Amniotic stem cell (primary cell): ENCODE results near the gene ADAMTS12.
"Not testable (repeated sequence)": the region's sequence is repeated elsewhere in the genome, so short reads cannot be mapped to it uniquely, and the experiment has no call there.

Experiments used
- DNase-seq: peaks from one replicate; lab custom pipeline; 2025; lab: John Stamatoyannopoulos, UW

ADAMTS12 gene

GRCh38 chr5:33526755-33527154 lies 365.0 kb downstream of the ADAMTS12 start:
- DNase-seq, result no peak

DNA sequence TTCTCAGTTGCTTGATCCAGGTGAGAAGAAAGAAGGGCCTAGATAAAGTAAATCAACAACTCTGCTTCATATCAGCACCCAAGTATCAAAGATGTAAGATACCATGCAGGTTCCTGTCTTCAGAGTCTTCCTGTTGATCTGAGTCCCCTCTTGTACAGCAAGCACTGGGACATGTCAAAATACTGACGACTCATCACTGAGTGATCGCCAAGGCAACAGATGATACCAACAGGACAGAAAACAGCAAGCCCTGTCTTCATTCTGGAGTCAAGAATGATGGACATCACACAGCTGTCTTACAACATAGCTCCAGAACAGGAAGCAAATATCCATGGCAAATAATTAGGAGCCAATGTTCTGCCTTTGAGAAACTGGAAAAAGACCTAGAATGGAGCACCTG lies 367.3 kb downstream of the ADAMTS12 start:
- DNase-seq, result no peak

DNA sequence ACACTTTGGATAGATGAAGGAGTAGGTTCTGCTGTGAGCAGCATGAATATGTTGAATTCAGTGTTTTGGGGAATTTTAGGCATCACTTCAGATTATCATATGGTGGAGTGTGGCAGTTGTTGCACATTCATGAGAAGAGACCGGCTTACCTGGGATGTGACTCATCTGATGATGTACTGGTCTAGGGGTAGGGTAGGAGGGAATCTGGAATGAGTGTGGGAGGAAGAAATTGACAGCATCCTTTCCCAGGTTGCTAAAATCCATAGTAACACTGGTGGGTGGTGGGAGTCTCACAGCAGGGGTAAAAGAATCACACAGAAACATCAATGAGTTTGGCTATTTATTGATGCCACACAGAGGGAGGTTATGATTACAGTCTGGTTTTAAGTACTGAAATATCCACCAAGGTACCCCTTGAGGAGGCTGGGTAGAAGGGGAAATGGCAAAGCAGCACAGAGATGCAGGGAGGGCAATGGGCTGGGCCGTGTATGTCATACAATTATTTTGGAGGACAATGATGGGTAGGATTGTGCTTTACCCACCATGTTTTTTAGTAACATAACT lies 368.5 kb downstream of the ADAMTS12 start:
- DNase-seq, result no peak

DNA sequence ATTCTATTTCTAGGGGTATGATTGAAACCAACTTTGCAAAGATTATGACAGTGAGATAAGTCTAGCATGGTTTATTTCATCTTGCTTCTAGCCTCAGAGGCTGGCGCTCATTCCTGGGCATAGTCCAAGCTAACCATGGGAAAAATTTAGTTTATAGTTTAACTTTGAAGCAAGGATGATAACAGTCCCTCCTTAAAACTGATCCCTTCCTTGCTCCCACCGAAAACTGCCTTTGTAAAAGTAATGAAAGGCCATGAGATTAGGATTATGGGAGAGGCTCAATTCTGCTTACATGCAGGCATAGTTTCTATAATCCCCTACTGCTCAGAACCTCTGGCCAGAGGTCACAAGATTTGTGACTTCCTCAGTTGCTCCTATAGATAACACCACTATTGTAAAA lies 375.4 kb downstream of the ADAMTS12 start:
- DNase-seq, result no peak

GRCh38 chr5:33515366-33515765 lies 376.4 kb downstream of the ADAMTS12 start:
- not testable (repeated sequence) for DNase-seq

- DNase-seq, result no peak
These were observed 378.2 kb downstream of the ADAMTS12 start for GRCh38 chr5:33513462-33514185.

DNA sequence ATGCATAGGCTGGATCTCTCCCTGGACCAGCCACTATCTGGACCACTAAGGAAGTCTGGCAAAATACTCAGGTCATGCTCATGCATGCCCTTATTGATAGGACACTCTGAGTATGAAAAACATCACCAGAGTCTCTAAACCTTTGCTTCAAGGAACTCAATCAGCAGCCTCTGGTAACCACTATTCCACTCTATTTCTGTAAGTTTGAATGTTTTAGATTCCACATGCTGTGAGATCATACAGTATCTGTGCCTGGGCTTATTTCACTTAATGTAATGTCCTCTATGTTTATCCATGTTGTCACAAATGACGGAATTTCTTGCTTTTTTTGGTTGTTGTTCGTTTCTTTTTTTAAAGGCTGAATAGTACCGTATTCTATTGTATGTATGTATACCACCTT lies 382.8 kb downstream of the ADAMTS12 start:
- DNase-seq, result no peak

DNA sequence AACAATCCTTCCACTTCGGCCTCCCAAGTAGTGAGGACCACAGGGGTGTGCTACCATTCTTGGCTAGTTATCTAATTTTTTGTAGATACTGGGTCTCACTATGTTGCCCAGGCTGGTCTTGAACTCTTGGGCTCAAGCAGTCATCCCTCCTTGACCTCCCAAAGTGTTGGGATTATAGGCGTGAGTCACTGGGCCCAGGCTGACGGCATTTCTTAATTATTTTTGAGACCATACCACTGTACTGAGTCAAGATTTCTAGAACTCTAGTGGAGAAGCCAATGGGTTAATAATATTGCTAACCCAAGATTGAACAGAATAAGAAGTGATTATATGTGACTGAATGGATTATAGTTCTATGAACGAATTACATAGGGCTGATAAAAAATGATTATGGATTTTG lies 384.4 kb downstream of the ADAMTS12 start:
- no peak for DNase-seq

GRCh38 chr5:33504570-33504969 lies 387.2 kb downstream of the ADAMTS12 start:
- no peak for DNase-seq

GRCh38 chr5:33501899-33502298 lies 389.9 kb downstream of the ADAMTS12 start:
- DNase-seq, result no peak

GRCh38 chr5:33501260-33501659 lies 390.5 kb downstream of the ADAMTS12 start:
- no peak for DNase-seq

- DNase-seq, result no peak
These were observed 397.3 kb downstream of the ADAMTS12 start for GRCh38 chr5:33494466-33494865.

DNA sequence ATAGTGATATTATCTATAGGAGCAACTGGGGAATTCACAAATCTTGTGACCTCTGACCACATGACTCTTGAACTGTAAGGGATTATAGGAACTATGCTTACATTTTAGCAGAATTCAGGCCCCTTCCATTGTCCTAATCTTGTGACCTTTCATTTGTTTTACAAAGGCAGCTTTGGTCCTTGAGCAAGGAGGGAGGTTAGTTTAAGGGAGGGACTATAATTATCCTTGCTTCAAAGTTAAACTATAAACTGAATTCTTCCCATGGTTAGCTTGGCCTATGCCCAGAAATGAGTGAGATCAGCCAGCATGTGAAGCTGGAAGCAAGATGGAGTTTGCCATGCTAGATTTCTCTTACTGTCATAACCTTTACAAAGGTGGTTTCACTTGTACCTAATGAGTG lies 399.8 kb downstream of the ADAMTS12 start:
- DNase-seq, result no peak

DNA sequence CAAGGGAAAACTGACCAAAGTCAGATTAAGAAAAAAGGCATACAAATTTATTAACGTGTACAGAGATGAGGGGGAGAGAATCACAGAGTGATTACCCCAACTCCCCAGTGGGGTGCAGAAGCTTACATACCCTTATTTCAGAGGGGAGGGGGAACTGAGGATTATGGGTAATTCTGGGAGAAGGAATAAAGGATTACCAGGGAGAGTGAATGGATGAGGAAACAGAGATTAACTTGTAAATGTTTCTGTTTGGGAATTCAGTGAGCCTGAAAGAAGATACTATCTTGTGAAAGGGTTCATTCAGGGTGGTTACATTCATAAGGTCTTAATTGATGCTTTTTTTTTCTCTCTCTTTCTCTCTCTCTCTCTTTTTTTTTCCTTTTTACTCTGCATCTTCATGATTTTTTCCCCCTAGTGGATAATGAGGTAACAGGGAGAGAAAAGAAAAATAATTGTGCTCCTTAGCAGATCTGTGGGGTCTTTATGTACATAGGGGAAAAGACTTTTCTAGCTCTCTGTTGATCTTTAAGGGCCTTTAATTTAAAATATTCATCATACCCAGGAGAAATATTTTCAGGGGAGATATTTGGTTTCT lies 401.6 kb downstream of the ADAMTS12 start:
- DNase-seq, result no peak

DNA sequence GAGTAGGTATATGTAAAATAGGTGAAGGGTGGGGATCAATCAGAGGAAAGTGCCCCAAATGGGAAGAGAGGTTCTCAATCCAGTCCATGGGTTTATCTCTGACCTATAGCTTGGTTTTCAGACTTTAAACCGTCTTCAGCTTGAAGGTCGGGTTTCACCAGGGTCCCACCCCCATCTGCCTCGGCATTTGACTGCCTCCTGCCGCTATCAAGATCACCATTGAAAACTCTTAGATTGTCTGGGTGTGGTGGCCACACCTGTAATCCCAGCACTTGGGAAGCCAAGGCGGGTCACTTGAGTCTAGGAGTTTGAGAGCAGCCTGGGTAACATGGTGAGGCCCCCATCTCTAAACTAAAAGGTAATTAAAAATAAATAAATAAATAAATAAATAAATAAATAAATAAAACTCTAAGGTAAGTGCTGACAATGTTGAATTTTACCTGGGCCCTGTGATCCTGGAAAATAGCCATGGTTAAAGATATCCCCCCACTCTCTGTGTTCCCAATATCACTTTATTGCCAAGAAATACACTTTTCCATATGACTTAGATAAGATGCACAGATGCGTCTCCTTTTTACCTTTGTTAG lies 402.2 kb downstream of the ADAMTS12 start:
- DNase-seq, result no peak

DNA sequence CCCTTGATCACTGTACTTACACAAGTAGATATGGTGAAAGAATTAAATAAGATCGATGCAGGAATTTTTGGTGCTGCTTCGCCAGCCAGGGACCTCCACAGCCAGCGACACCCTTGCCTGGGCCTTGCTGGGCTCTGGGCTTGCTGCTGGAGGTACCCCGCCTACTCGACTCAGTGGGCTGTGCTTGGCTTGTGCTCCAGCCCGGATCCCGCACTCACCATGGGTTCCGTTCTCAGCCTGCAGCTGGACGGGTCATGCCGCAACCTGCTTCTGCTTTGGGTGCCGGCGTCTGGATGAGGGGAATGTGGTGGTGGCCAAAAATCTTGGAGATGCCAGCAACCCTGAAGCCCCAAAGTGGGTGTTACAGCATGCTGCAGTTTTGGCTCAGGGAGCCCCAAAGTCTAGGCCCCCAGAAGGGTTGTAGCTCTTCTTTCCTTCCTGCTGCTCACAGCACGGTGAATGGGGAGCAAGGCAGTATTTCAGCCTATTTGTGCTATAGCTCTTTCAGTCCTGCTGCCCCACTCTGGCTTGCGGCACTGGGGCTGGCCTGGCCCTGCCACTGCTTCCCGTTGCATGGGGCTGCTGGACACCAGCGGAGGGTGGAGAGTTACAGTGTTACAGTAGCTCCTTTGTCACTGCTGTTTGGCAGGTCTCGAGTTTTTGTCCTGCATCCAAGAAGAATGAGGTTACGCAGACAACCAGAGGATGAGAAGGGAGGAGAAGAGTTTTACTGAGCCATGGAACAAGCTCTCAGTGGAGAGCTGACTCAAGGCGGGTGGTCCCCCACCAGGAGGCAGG lies 403.0 kb downstream of the ADAMTS12 start:
- DNase-seq, result no peak

DNA sequence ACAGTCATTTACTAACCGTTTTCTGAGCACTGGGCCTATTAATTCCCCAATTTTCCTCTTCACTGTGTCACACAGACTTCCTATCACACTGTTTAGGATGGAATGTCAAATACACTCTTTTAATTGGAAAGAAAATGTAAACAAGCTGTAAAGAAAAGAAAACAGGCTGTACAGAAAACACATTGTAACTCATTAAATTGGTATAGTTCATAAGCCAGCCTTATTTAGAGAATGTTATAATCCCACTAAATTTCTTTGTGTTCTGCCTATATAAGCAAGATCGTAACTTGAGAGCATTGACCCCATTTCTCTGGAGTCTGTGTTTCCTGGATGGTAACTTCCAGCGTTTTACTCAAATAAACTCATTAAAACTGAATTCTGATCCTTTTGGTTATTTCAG lies 404.6 kb downstream of the ADAMTS12 start:
- no peak for DNase-seq

DNA sequence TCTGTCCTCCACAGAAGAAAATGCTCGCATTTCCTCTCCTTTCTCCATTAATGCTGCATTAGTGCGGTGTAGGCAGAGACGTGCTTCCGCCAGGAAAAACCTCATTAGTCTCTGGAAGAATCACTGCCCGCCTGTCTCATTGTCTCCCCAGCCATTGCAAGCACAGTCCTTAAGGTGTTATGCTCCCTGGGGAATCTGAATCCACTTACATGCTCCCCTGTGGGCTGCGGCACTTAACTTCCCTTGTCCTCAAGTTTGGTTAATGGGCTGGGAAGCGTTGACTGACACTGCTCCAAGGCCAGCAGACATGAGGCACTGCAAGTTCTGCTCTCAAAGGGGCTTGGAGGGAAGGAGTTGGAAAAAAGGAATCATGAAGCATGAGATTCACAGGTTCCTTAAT lies 409.5 kb downstream of the ADAMTS12 start:
- no peak for DNase-seq

DNA sequence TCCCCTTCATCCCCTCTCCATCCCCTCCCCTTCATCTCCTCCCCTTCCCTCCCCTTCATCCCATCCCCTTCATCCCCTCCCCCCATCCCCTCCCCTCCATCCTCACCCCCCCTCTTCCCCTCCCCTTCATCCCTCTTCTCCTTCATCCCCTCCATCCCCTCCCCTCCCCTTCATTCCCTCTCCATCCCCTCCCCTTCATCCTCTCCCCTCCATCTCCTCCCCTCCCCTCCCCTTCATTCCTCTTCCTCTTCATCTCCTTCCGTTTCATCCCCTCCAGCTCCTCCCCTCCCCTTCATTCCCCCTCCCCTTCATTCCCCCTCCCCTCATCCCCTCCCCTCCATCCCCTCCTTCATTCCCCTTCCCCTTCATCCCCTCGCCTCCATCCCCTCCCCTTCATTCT lies 410.9 kb downstream of the ADAMTS12 start:
- no peak for DNase-seq

- DNase-seq, result no peak
These were observed 412.5 kb downstream of the ADAMTS12 start for GRCh38 chr5:33479311-33479710.

DNA sequence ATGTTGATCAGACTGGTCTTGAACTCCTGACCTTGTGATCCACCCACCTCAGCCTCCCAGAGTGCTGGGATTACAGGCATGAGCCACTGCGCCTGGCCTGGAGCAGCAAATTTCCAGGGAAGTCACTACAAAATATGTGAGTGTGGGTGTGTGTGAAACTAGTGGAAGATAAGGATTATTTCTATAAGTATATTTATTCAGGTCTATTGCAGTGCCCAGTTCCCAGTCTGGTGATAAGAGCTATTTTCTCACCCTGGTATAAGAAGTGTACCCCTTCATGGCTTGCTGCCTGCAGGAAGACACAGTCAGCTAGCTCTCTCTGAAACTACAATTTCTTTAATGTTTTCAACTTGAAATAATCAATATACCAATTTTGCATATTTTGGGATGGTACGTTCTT lies 414.0 kb downstream of the ADAMTS12 start:
- DNase-seq, result no peak

DNA sequence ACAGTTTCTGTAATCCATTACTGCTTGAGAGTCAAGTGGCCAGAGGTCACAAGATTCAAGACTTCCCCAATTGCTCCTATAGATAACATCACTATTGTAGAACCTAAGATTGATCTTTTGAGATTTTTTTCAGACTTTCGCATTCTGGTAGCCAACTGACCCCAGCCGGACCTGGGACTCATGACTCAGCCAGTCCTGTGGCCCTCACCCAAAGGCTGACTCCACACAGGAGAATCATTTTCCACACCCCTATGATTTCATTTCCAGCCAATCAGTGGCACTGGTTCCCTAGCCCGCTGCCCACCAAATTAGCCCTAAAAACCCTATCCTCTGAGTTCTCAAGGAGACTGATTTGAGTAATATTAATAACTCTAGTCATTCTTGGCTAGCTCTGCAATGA lies 414.8 kb downstream of the ADAMTS12 start:
- no peak for DNase-seq

GRCh38 chr5:33475706-33476105 lies 416.1 kb downstream of the ADAMTS12 start:
- DNase-seq, result no peak
